Lung (tissue), 12 donors: ENCODE data around the gene AIFM3. TPM values are rescaled to one million over a fixed set of nuclear protein-coding genes. Genes with fewer than 3 reads are reported as not detected.

ENCODE experiments used
- ATAC-seq: fragments of 200-7000 bp; cut with Tn5 transposase; one replicate; pipeline ENCODE4 v1.9.1; 2020; ENCODE audit warnings: moderate number of reproducible peaks; ENCODE audit not compliant: insufficient read depth, low FRiP score
- DNase-seq, 3 donors: peaks; one replicate each; pipeline ENCODE4 v3.0.0-alpha.2; 2013 to 2017
- H3K27ac ChIP-seq, 2 donors: one replicate each; pipeline ENCODE4 v1.5.1; 2013; ENCODE audit warnings: mild to moderate bottlenecking in 2 of 2, moderate library complexity in 2 of 2, control low read depth in 1 of 2, inconsistent platforms in 1 of 2, low read depth in 1 of 2, low read length in 1 of 2
- H3K27me3 ChIP-seq, 3 donors: one replicate each; pipeline ENCODE4 v1.5.1; 2013; ENCODE audit warnings: low read length in 2 of 3; ENCODE audit not compliant: control insufficient read depth in 3 of 3, insufficient read depth in 3 of 3
- H3K36me3 ChIP-seq, 4 donors: one replicate each; pipeline ENCODE4 v1.5.1; 2013; ENCODE audit warnings: low read length in 4 of 4, mild to moderate bottlenecking in 1 of 4, moderate library complexity in 1 of 4; ENCODE audit not compliant: control insufficient read depth in 4 of 4, insufficient read depth in 4 of 4
- H3K4me1 ChIP-seq, 5 donors: one replicate each; pipeline ENCODE4 v1.5.1; 2013; ENCODE audit warnings: low read length in 5 of 5, mild to moderate bottlenecking in 2 of 5, moderate library complexity in 1 of 5; ENCODE audit not compliant: control insufficient read depth in 5 of 5, insufficient read depth in 5 of 5
- H3K4me3 ChIP-seq: one replicate; pipeline ENCODE4 v1.5.1; 2013; ENCODE audit warnings: mild to moderate bottlenecking, control low read depth, moderate library complexity
- H3K9ac ChIP-seq, 2 donors: one replicate each; pipeline ENCODE4 v1.5.1; 2013; ENCODE audit warnings: low read length in 2 of 2, control low read depth in 1 of 2; ENCODE audit not compliant: insufficient read depth in 1 of 2
- H3K9me3 ChIP-seq, 4 donors: one replicate each; pipeline ENCODE4 v1.5.1; 2013; ENCODE audit warnings: low read length in 3 of 4, mild to moderate bottlenecking in 1 of 4, moderate library complexity in 1 of 4; ENCODE audit not compliant: control insufficient read depth in 4 of 4, insufficient read depth in 3 of 4
- CTCF ChIP-seq: IDR thresholded peaks from 2 replicates; pipeline ENCODE4 v1.5.1; 2012; ENCODE audit warnings: mild to moderate bottlenecking; ENCODE audit errors: control extremely low read depth, extremely low read depth
- WGBS, 2 donors: extraction: QIAGEN DNeasy Blood & Tissue Kit; methylation state at CpG; one replicate each; pipeline ENCODE4 v1.1.7; 2013; 5-methylcytosine and 5-hydroxymethylcytosine counted together
- polyA plus RNA-seq, 2 donors: library from polyadenylated mRNA; stranded (reverse); fragments of 200-250 nt; gene quantifications; one replicate each; pipeline ENCODE4 v1.2.1, GENCODE V29; 2013
- total RNA-seq, 2 donors: library from RNA; depleted of rRNA in 1 of 2; stranded (reverse); fragments of >200 nt in 1 of 2; gene quantifications; one replicate each; pipeline ENCODE4 v1.2.1, GENCODE V29; 2014 to 2021
- donor health status: control.
- donor health status: control.
- donor health status: Bipolar disorder and iron deficiency.
- donor health status: healthy.
- donor health status: DM: yes; HTN: yes; CAD: no.

The AIFM3 gene
- total and polyA plus RNA-seq, 4 donors: 0.48 to 7.5 (median 4.8) TPM

GRCh38 chr22:20977516-20978170, 10.6 kb downstream of the AIFM3 start:
- Histone ChIP-seq H3K4me1 (peaks cover 0 to 18% (median 6%) of the 10 kb centered on the region in 5 donors), H3K27me3 (peaks cover 0 to 3% (median 0%) of the 10 kb centered on the region in 3 donors), H3K4me3 (no peak overlapping the region), H3K27ac (no peak overlapping the region), H3K36me3 (no peaks in the 10 kb centered on the region), H3K9ac (no peak overlapping the region), H3K9me3 (peaks cover 0 to 3% (median 0%) of the 10 kb centered on the region in 4 donors)
- 85 to 88% methylated on average over 17 of the region's 17 CpGs for WGBS, 2 donors
- ATAC-seq (no peak), DNase-seq (no peak)
- TF ChIP-seq CTCF: no peak

DNA sequence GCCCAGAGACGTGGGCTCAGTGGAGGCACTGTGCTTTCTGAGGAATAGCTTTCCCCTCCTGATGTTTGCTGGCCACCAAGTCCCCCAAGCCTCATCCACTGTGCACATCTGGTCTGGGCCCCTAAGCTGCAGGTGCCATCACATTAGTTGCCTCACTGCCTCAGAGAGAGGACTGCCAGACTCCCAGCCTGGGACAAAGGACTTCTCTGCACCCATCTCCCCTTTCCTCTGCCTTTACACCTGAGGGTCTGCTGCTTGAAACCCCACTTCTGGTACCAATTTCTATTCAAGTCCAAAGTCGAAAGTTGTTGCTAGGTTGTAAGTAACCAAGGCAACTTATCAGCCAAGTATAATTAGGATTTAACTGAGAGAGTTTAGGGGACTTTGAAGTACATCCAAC, 11.4 kb downstream of the AIFM3 start:
- ATAC-seq: no peak

GRCh38 chr22:20979243-20979809, 12.3 kb downstream of the AIFM3 start:
- 15% methylated on average over 39 of the region's 39 CpGs for WGBS, 2 donors
- H3K27me3 ChIP-seq: peaks cover 0 to 3% (median 0%) of the 10 kb centered on the region in 3 donors
- peak; percentile 69 to 83 (median 79) for DNase-seq
- no peak overlapping the region for H3K27ac ChIP-seq
- no peak overlapping the region for H3K4me3 ChIP-seq
- H3K4me1 ChIP-seq: peaks cover 0 to 24% (median 10%) of the 10 kb centered on the region in 5 donors
- peaks cover 0 to 6% (median 0%) of the 10 kb centered on the region in 4 donors for H3K36me3 ChIP-seq
- H3K9ac ChIP-seq: peak overlapping the region in 1 of 2 donors; percentile 46
- peak; percentile 35 for ATAC-seq
- no peak for TF ChIP-seq CTCF
- peaks cover 0 to 3% (median 0%) of the 10 kb centered on the region in 4 donors for H3K9me3 ChIP-seq

More for the DNA sequence above, 11.4 kb downstream of the AIFM3 start:
- no peak overlapping the region for H3K4me3 ChIP-seq
- 85 to 87% methylated on average over 2 of the region's 2 CpGs for WGBS, 2 donors
- DNase-seq: no peak
- peaks cover 0 to 3% (median 0%) of the 10 kb centered on the region in 4 donors for H3K9me3 ChIP-seq
- H3K27ac ChIP-seq: no peak overlapping the region
- no peak overlapping the region for H3K9ac ChIP-seq
- peaks cover 0 to 22% (median 10%) of the 10 kb centered on the region in 5 donors for H3K4me1 ChIP-seq
- TF ChIP-seq CTCF: no peak
- H3K36me3 ChIP-seq: peaks cover 0 to under 1% (median 0%) of the 10 kb centered on the region in 4 donors
- H3K27me3 ChIP-seq: peaks cover 0 to 3% (median 0%) of the 10 kb centered on the region in 3 donors
